ENCODE results near the gene FGD2.

The FGD2 gene

GRCh38 chr6:36970892-36971842, 34.3 kb upstream of the FGD2 start:
- DNase-seq (ENCODE audit: low read depth, low spot score) = no peak

GRCh38 chr6:36971921-36972673, 33.4 kb upstream of the FGD2 start:
- no peak for DNase-seq (ENCODE audit: low read depth, low spot score)

- DNase-seq (ENCODE audit: low read depth, low spot score) = no peak
Measured at GRCh38 chr6:36973190-36973589, 32.3 kb upstream of the FGD2 start.

GRCh38 chr6:36973647-36974046, 31.8 kb upstream of the FGD2 start:
- no peak for DNase-seq (ENCODE audit: low read depth, low spot score)

DNA sequence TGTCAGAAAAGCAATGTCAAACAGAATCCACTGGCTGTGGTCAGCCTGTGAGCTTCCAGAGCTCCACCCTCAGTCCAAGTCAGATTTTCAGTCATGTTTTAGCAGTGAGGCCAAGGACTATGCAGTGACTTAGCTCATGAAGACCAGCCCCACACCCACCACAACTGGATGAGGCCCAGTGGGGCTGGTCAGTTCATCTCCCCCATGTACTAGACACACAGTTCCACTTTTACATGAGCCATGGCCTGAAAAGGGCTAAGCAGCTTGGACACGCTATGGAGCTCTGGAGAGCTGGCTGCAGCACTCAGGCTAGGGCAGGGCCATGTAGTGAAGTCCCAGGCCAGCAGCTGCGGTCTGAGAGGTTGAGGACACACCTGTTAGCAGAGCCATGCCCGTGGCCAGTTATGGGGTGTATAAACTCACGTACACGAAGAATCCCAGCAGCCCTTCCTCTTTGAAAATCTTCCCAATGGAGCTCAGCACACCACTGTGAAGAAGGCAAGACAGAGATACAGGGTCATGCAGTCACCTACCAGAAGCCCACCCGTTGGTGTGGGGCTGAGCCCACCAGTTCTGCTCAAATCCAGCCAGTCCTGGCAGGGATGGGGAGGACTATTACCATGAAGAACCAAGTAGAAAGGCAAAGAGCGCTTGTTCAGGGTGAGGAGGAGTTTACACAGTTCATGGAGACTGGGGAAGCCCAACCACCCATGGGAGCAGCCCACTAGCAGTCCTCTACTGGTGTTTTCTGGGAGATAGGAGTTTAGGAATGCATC, 30.0 kb upstream of the FGD2 start:
- no peak for DNase-seq (ENCODE audit: low read depth, low spot score)

- DNase-seq (ENCODE audit: low read depth, low spot score) = no peak
Measured at GRCh38 chr6:36976007-36976264, 29.5 kb upstream of the FGD2 start.

GRCh38 chr6:36976509-36976908, 28.9 kb upstream of the FGD2 start:
- no peak for DNase-seq (ENCODE audit: low read depth, low spot score)

GRCh38 chr6:36976931-36977330, 28.5 kb upstream of the FGD2 start:
- DNase-seq (ENCODE audit: low read depth, low spot score) = no peak

DNA sequence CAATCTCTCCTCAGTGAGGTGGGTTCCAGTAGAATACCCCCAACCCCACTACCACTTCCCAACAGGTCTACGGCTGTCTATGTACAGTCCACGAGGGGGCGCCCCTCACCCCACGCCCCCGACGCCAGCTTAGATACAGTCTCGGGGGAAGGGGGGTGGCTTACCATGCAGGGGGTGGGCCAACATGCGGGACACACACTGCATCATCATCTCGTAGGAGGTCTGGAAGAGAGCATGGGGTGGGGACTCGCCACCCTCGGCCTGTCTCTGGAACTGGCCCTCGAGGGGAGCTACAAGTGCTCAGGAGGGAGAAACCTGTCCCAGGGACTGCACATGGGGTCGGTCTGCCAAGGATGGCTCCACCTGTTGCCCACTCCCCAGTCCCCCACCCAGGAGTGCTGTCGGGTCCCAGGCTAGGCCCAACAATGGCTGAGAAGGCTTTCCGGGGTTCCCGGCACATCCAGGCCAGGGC, 27.9 kb upstream of the FGD2 start:
- DNase-seq (ENCODE audit: low read depth, low spot score) = no peak

DNA sequence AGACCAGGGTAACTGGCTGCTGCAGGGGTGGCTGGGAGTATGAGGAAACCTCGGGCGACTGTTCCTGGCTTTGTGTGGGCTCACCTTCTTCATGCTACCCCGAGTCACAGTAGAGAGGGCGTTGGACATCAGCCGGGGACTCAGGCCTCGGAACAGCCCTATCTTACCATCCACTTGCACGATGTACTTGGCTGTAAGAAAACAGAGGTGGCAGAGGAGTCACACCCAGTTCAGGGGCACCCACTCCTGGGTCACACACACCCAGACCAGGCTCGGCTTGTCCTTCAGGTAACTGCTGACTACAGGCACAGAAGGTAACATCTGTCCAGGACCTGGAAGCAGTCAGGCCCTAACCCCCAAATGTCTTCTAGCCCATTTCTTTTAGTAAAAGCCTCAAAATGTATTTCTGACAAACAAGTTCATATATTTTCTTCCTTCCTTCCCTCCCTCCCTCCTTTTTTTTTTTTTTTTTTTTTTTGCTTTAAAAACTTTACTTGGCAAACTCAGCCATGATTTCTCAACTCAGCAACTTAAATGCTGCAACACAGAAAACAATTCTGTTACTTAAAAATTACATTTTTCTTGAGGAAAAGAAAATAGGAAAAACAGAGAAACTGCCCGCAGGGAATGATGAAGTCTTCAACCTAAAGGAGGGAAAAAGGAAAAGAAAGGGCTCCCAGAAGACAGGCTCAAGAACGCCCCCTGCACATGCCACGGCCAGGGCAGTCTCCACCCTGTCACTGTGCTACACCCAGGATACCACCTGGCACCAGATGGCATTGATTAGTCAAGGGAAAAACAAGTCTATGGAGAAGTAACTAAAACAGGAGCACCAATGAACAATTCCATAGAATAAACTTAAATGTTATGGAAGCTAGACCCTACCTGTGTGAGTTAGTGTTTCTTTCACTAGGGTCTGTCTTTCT, 26.8 kb upstream of the FGD2 start:
- DNase-seq (ENCODE audit: low read depth, low spot score) = no peak

DNA sequence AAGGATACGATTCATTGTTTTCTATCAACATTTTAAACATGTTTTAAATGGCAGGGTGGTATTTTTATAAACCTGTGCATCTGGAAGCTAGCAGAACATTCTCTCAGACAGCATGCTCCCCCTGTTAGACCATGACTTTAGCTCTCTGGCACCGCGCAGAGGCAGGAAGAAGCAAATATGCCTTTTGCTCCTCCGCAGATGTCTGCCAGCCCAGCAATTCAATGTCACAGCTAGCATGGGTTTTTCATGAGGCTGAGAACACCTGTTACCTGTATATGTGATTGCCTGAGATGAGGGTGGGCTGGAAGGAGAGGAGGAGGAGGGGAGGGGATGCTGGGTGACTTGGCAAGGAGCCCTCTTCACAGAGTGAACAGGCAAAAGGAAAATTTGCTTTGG, 26.1 kb upstream of the FGD2 start:
- no peak for DNase-seq (ENCODE audit: low read depth, low spot score)

- no peak for DNase-seq (ENCODE audit: low read depth, low spot score)
Measured at GRCh38 chr6:36980129-36980528, 25.3 kb upstream of the FGD2 start.

- no peak for DNase-seq (ENCODE audit: low read depth, low spot score)
Measured at GRCh38 chr6:36980876-36981619, 24.4 kb upstream of the FGD2 start.

- no peak for DNase-seq (ENCODE audit: low read depth, low spot score)
Measured at GRCh38 chr6:36983538-36983937, 21.9 kb upstream of the FGD2 start.

DNA sequence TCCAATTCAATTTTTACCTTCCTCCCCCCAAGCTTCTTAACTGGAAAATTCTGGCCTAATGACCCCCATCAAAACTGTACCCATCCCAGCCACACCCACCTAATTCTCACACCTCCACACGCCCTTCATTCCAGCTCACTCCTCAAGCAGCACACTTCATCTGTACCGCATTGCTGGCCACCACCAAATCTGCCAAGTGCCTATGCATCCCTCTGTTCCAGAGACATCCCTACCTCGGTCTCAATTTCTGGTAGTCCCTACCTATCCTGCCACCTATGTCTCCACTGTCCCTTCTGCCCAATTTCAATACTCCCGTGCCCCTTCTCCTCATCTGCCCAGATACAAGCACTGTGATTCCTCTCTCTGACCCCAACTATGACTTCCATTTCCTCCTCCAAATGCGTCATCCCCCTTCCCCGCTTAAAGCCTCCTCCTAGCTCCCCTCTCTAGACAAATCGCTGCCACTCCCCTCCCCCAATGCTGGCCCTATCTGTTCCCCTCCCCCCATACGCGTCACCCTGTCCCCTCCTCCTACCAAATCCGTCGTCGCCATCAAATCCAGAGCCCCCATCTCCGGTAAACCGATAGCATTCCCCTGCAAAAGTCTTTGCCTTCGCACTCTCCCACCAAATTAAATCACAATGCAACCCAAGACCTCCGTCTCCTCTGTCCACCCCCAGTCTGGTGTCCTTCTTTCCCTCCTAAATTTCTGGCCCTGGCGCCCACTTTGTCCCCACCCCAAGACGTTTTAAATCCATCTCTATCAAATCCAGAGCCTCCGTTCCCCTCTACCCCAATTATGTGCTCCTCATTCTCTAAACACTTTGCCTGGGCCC, 20.7 kb upstream of the FGD2 start:
- DNase-seq (ENCODE audit: low read depth, low spot score) = no peak

- no peak for DNase-seq (ENCODE audit: low read depth, low spot score)
Measured at GRCh38 chr6:36985417-36985807, 20.0 kb upstream of the FGD2 start.

DNA sequence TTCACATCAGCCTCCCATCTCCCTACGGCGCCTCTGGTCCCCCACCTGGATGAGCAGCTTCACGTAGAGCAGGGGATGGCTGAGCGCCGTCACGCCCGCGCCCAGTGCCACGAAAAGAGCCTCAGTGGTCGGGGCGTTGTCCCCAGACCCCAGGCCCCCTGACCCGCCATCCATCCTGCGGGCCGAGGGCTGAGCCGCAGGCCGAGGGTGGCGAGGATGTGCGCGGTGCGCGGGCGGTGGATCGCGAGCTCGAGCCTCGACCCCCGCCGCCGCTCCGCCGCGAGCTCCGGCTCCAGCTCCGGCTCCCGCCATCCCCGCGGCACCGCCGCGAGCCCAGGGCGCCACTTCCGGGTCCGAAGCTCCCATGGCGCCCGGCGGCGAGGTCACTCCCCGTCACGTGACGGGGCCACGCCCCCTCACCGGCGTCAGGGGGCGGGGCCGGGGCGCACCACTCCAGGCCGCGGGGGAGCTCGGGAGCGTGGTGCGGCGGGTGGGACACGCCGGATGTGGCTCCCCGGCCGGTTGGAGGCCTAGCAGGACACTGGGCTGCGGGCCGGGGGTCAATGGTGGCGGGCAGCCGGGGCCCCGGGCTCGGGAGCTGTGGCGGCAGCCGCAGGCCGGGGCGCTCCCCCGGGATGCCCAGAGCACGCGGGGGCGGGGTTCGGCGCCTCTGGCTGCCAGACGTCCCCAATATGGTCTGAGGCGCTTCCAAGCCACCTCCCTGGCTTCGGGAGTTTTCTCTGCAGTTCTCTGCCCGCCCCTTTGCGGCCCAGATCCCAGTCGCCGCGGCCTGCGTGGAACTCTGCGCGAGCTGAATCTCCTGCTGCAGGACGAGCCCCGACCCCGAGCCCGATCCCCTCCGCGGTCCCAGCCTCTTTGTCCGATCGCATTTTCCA, 19.4 kb upstream of the FGD2 start, which contains the start of gene MTCH1:
TSS of gene MTCH1 (minus strand) at position 389 of the 896 bp plus-strand sequence. CDS start at position 366, 23 bp downstream.
- peak; percentile 65 for DNase-seq (ENCODE audit: low read depth, low spot score)

DNA sequence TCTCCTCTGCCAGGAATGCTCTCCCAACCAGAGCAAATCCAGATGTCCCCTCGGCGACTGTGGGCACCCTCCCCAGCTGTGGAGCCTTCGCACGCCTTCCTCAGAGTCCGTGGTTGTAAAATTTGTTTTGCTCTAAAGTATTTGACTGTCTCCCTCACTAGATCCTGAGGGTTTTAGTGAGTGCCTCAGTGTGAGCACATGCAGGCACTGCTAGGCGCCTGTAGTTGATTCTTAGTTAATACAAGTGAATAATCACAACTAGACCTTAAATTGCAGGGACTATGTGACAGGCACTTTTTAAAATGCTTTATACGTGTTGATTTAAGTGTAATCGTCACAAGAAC, 18.8 kb upstream of the FGD2 start:
- DNase-seq (ENCODE audit: low read depth, low spot score) = no peak

Measured in brain pericyte (primary cell).